ENCODE results near the gene IL3.

The IL3 gene

GRCh38 chr5:132026516-132027008 is 33.9 kb upstream of the IL3 start:
- DNase-seq (ENCODE audit: low spot score) = no peak

GRCh38 chr5:132027027-132027426 is 33.4 kb upstream of the IL3 start:
- no peak for DNase-seq (ENCODE audit: low spot score)

GRCh38 chr5:132029609-132030330 is 30.7 kb upstream of the IL3 start:
- DNase-seq (ENCODE audit: low spot score) = no peak

- DNase-seq (ENCODE audit: low spot score) = no peak
Measured at GRCh38 chr5:132030610-132031009, 29.8 kb upstream of the IL3 start.

- no peak for DNase-seq (ENCODE audit: low spot score)
Measured at GRCh38 chr5:132032196-132032595, 28.3 kb upstream of the IL3 start.

- no peak for DNase-seq (ENCODE audit: low spot score)
Measured at GRCh38 chr5:132033122-132033521, 27.3 kb upstream of the IL3 start.

GRCh38 chr5:132037353-132037752 is 23.1 kb upstream of the IL3 start:
- no peak for DNase-seq (ENCODE audit: low spot score)

GRCh38 chr5:132044207-132044606 is 16.2 kb upstream of the IL3 start:
- DNase-seq (ENCODE audit: low spot score) = no peak

GRCh38 chr5:132046880-132047299 is 13.6 kb upstream of the IL3 start:
- DNase-seq (ENCODE audit: low spot score) = no peak

- DNase-seq (ENCODE audit: low spot score) = no peak
Measured at GRCh38 chr5:132049093-132049492, 11.4 kb upstream of the IL3 start.

GRCh38 chr5:132049559-132049958 is 10.9 kb upstream of the IL3 start:
- no peak for DNase-seq (ENCODE audit: low spot score)

GRCh38 chr5:132050136-132050535 is 10.3 kb upstream of the IL3 start:
- DNase-seq (ENCODE audit: low spot score) = no peak

GRCh38 chr5:132050661-132051552 is 9.5 kb upstream of the IL3 start:
- DNase-seq (ENCODE audit: low spot score) = no peak

GRCh38 chr5:132052520-132052919 is 7.9 kb upstream of the IL3 start:
- DNase-seq (ENCODE audit: low spot score) = no peak

GRCh38 chr5:132053483-132053882 is 7.0 kb upstream of the IL3 start:
- no peak for DNase-seq (ENCODE audit: low spot score)

- no peak for DNase-seq (ENCODE audit: low spot score)
Measured at GRCh38 chr5:132054031-132054696, 6.3 kb upstream of the IL3 start.

GRCh38 chr5:132054697-132055440 is 5.6 kb upstream of the IL3 start:
- no peak for DNase-seq (ENCODE audit: low spot score)

- no peak for DNase-seq (ENCODE audit: low spot score)
Measured at GRCh38 chr5:132055441-132055807, 5.0 kb upstream of the IL3 start.

GRCh38 chr5:132055808-132056609 is 4.4 kb upstream of the IL3 start:
- no peak for DNase-seq (ENCODE audit: low spot score)

GRCh38 chr5:132056610-132057497 is 3.6 kb upstream of the IL3 start:
- no peak for DNase-seq (ENCODE audit: low spot score)

Data from hematopoietic multipotent progenitor cell treated with erythropoietin and hydrocortisone succinate and interleukin-3 and kit ligand, for 15 days (in vitro differentiated cells).